RWPE1 (cell line): ENCODE data around the gene STXBP3.

Experiments used
- CTCF ChIA-PET: fragments of 350-600 bp; sonication (Branson Sonifier 250); formaldehyde crosslinking; extraction: SDS; loops from one replicate; lab custom pipeline; 2021; lab: Yijun Ruan, JAX
- POLR2A ChIA-PET: fragments of 400-600 bp; formaldehyde crosslinking; extraction: SDS; loops from one replicate; lab custom pipeline; 2020; ENCODE audit warnings: antibody characterized with exemption; ENCODE audit not compliant: low non-redundant PET; lab: Yijun Ruan, JAX
- DNase-seq: peaks from one replicate; pipeline ENCODE4 v3.0.0; 2012; ENCODE audit warnings: low spot score
- H3K27ac ChIP-seq: fragments of 450-650 bp; 2 replicates; pipeline ENCODE4 v1.5.1; 2017
- TF ChIP-seq, protein P1 (sequence below): fragments of 450-650 bp; conservative IDR thresholded peaks from 2 replicates; pipeline ENCODE4 v1.5.1; 2017; ENCODE audit warnings: low read depth, mild to moderate bottlenecking

Gene STXBP3

DNA sequence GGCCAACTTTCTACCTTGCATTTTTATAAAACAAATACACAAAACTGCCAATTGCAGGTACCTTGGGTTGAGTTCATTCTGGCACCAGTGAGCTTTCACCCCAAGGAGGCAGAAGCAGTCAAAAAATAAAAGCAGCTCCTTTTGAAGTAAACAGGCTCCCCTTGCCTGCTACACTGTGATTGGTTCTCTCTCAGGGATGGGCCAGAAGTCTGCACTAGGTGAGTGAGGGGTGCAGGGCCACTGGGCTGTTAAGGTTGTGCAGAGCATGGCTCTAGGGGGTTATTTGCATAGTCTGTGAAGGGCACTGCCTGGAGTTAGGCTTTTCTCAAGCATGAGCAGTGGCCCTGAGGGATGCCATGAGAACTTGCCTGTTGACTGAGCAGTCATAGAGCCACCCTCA, 71.3 kb downstream of the STXBP3 start:
- ChIA-PET CTCF (interaction anchor here (0.6 kb wide), 2 partner anchors 35 to 38 kb away, joined by 5 to 9 read pairs; no protein-coding TSS in a partner anchor), POLR2A (no interaction called here)
- TF ChIP-seq, protein P1, sequence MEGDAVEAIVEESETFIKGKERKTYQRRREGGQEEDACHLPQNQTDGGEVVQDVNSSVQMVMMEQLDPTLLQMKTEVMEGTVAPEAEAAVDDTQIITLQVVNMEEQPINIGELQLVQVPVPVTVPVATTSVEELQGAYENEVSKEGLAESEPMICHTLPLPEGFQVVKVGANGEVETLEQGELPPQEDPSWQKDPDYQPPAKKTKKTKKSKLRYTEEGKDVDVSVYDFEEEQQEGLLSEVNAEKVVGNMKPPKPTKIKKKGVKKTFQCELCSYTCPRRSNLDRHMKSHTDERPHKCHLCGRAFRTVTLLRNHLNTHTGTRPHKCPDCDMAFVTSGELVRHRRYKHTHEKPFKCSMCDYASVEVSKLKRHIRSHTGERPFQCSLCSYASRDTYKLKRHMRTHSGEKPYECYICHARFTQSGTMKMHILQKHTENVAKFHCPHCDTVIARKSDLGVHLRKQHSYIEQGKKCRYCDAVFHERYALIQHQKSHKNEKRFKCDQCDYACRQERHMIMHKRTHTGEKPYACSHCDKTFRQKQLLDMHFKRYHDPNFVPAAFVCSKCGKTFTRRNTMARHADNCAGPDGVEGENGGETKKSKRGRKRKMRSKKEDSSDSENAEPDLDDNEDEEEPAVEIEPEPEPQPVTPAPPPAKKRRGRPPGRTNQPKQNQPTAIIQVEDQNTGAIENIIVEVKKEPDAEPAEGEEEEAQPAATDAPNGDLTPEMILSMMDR = no peak

DNA sequence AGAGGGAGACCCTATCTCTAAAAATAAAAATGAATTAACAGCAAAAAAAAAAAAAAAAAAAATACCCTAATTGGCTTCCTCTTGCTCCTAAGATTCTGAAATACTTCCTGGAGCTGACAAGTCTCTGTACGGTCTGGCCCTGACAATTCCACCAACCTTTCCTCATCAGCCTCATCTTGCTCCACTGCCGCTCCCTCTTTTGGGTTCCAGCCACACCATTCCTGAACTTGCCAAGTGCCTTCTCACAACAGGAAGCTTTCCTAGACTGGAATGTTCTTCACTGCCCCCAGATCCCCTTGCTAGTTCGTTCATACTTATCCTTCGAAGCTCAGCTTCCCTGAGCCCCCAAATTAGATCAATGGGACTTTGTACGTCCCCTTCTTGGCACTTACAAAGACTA, 73.4 kb downstream of the STXBP3 start:
- no peak overlapping the region for H3K27ac ChIP-seq
- TF ChIP-seq, protein P1 = no peak
- ChIA-PET POLR2A (no interaction called here), CTCF (no interaction called here)
- no peak for DNase-seq

More for the DNA sequence above, 71.3 kb downstream of the STXBP3 start:
- H3K27ac ChIP-seq = peak overlapping the region; percentile 78
- DNase-seq = no peak

DNA sequence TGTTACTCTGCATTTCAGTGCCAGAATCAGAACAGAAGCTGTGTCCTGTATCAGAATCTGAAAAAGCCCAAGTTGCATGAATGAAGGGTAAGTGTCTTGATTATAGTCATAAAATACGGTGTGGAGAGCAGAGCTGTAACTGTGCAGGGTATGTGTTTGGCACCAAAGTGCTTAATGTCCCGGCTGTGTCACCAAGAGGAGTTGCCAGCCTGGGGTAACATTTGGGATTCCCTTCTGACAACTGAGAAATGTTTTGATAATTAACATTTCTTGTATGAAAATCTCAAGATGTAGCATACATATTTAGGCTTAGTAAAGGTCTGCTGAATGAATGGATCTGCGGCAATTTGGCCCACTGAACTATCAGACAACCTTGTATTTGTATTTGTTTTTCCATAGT, 77.2 kb downstream of the STXBP3 start:
- H3K27ac ChIP-seq = no peak overlapping the region
- no peak for DNase-seq
- TF ChIP-seq, protein P1 = no peak
- ChIA-PET POLR2A (no interaction called here), CTCF (interaction anchor here (2.0 kb wide), 1 partner anchor 75 kb away, joined by 6 read pairs; no protein-coding TSS in a partner anchor)

DNA sequence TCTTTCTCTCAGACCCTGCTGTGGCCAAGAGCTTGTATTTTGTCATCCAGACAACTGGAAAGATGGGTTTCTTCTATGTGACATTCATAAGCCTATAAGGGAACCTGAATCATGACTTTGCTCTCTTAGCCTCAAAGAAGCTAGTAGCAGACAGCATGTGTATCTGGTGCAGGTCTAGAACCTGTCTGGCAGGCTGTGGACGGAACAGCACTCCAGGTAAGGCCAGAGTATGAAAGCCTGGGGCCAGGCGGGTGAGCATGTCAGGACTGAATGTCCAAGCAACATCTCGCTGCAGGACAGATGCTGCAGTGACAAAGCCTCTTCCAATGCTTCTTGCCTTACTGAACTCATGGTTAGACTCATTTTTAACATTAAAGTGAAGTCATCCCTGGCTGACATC, 77.6 kb downstream of the STXBP3 start:
- CTCF ChIA-PET = interaction anchor here (0.5 kb wide), 1 partner anchor 81 kb away, joined by 4 read pairs; no protein-coding TSS in a partner anchor
- no peak overlapping the region for H3K27ac ChIP-seq
- DNase-seq = no peak
- TF ChIP-seq, protein P1 = no peak
- POLR2A ChIA-PET = no interaction called here

DNA sequence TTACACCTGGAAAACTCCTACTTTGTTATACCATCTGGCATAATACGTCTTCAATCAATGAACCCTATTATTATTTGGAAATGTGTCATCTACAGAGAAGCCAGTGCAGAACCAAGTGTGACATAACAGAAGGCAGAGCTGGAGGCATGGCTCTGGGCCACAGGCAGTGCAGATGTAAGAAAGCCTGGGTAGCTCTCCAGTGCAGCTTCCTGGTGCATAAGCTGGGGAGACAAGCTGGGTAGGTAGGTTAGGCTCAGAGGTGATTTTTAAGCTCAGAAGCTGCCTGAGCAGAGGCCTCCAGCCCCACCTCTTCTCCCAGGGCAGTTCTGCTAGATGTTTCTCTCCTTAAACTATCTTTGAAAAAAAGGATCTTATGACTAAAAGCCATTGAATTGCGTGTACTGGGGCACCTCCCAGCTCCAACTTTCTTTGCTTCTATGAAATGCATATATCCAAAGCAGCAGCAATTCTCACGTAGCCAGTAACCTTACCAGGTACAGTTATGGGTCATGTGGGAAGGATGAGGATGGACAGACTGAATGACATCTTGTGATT, 79.7 kb downstream of the STXBP3 start:
- H3K27ac ChIP-seq = peak overlapping the region; percentile 46
- no peak for DNase-seq
- POLR2A ChIA-PET = no interaction called here
- TF ChIP-seq, protein P1 = no peak
- CTCF ChIA-PET = interaction anchor here (0.6 to 5.5 kb wide), 4 partner anchors 72 to 187 kb away, joined by 3 to 36 read pairs (median 3); no protein-coding TSS in a partner anchor

DNA sequence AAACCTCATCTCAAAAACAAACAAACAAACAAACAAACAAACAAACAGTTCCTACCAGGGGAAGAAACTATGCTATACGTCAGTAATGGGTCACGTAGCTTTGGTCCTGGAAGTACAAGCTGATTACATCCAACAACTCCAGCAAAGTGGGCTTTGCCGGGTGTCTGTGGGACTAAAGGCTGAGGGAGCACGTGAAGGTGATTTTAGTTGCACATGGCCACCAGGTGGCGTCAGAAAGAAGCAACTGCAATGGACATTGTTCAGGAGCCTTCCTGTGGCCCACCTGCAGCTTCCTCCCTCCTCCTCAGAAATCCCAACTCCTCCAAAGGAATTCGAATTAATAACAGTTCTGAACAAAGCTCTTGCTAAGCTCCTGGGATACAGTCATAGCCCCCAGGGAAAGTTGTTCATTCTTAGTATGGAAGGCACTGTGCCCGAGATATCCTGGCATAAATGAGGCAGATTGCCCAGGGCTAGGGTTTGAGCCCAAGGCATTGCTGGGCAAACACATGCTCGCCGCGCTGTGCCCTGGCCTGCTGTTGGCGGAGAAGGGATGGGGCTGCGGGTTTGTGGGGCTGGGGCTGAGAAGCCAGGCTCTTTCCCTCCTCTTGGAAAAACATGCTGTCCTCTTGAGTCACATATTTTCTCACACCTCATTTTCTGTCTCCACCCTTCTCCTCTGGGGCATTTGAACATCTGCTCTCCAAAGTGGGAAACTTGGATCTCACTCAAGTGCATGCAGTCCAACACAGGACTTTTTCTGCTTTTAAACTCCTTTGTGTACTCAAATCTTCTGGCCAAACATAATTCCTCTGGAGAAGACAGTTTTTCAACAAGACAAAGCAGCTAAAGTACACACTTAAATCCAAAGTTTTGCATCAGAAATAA, 81.8 kb downstream of the STXBP3 start:
- ChIA-PET POLR2A (no interaction called here), CTCF (interaction anchor here (0.5 to 5.5 kb wide), 13 partner anchors 12 to 370 kb away, joined by 3 to 36 read pairs (median 4); partner anchors contain the start of gene GPSM2)
- TF ChIP-seq, protein P1 = peak; percentile 82
- peak; percentile 96 for DNase-seq
- peak overlapping the region; percentile 100 for H3K27ac ChIP-seq
